OCI-LY7 (cell line): ENCODE measurements around the gene EMC8.

Experiments used
- EZH2phosphoT487 ChIP-seq: fragments of 200-600 bp; sonication (generic); IDR thresholded peaks from 2 replicates; pipeline ENCODE4 v1.6.1; 2018; ENCODE audit warnings: low read depth, borderline replicate concordance, mild to moderate bottlenecking, mixed run types, antibody characterized with exemption, low read length, moderate library complexity, mixed read lengths
- TF ChIP-seq, protein P1 (sequence below): fragments of 200-600 bp; sonication (generic); conservative IDR thresholded peaks from 2 replicates; pipeline ENCODE4 v1.5.1; 2014; ENCODE audit warnings: mild to moderate bottlenecking, antibody characterized with exemption, low read length, moderate library complexity, mixed read lengths

DNA sequence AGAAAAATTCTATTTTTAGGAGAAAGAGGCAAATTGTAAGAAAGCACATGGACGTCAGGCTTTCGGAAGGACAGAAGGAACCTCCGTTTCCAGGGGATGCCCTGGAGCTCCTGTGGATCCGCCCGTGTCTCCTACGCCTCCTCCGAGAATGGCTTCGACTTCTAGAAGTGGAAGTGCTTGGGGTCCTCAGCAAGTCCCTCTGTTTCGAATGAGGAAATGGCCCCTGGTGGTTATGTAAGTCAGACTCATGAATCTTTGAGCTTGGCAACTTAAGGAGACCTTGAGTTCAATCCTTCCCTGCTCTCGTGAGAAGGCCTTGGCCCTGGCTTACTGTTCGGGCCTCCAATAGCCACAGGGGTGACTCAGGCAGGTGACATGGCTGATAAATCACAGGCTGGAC is 39.0 kb upstream of the EMC8 start:
- TF ChIP-seq, protein P1, sequence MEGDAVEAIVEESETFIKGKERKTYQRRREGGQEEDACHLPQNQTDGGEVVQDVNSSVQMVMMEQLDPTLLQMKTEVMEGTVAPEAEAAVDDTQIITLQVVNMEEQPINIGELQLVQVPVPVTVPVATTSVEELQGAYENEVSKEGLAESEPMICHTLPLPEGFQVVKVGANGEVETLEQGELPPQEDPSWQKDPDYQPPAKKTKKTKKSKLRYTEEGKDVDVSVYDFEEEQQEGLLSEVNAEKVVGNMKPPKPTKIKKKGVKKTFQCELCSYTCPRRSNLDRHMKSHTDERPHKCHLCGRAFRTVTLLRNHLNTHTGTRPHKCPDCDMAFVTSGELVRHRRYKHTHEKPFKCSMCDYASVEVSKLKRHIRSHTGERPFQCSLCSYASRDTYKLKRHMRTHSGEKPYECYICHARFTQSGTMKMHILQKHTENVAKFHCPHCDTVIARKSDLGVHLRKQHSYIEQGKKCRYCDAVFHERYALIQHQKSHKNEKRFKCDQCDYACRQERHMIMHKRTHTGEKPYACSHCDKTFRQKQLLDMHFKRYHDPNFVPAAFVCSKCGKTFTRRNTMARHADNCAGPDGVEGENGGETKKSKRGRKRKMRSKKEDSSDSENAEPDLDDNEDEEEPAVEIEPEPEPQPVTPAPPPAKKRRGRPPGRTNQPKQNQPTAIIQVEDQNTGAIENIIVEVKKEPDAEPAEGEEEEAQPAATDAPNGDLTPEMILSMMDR, result no peak
- no peak for TF ChIP-seq EZH2phosphoT487
